Measurements from ENCODE around the gene TENT5C.

The TENT5C gene

DNA sequence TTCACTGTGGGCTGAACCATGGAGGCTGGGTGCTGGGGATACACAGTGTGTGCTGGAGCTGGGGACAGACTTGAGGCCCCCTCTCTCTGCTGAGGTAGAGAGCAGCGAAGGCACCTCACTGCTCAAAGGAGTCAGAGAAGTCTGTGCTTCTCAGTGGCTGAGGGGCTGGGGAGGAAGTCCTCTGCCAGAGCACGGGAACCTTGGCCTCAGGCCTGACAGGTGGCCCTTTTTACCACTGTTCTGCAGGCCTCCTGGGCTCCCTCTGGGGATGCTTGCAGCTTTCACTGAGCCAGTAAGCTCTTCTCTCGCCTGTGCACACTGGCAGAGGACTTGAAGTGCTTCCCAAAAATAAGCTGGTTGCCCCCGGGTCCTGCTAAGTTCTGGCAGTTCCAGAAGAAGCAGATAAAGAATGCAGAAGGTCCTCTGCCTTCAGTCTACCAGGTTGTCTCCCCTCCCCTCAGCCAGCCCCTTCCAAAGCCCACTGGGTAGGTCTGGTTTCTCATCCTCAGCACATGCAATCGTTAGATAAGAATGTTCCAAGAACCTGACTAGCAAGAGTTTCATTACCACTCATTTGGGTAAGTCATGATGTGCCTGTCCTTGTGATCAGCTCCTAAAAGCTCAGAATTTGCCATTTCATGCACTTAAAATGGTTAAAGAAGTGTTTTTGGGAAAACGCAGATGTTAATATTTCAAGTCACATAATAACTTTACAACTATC, 53.9 kb downstream of the TENT5C start:
- DNase-seq (ENCODE audit: low read depth) = no peak
- TF ChIP-seq, protein P1, sequence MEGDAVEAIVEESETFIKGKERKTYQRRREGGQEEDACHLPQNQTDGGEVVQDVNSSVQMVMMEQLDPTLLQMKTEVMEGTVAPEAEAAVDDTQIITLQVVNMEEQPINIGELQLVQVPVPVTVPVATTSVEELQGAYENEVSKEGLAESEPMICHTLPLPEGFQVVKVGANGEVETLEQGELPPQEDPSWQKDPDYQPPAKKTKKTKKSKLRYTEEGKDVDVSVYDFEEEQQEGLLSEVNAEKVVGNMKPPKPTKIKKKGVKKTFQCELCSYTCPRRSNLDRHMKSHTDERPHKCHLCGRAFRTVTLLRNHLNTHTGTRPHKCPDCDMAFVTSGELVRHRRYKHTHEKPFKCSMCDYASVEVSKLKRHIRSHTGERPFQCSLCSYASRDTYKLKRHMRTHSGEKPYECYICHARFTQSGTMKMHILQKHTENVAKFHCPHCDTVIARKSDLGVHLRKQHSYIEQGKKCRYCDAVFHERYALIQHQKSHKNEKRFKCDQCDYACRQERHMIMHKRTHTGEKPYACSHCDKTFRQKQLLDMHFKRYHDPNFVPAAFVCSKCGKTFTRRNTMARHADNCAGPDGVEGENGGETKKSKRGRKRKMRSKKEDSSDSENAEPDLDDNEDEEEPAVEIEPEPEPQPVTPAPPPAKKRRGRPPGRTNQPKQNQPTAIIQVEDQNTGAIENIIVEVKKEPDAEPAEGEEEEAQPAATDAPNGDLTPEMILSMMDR (conservative IDR thresholded peaks at IDR 0.05; ENCODE audit: low read depth, low read length) = no peak
- H3K4me3 ChIP-seq (ENCODE audit: low read length) = no peak overlapping the region

DNA sequence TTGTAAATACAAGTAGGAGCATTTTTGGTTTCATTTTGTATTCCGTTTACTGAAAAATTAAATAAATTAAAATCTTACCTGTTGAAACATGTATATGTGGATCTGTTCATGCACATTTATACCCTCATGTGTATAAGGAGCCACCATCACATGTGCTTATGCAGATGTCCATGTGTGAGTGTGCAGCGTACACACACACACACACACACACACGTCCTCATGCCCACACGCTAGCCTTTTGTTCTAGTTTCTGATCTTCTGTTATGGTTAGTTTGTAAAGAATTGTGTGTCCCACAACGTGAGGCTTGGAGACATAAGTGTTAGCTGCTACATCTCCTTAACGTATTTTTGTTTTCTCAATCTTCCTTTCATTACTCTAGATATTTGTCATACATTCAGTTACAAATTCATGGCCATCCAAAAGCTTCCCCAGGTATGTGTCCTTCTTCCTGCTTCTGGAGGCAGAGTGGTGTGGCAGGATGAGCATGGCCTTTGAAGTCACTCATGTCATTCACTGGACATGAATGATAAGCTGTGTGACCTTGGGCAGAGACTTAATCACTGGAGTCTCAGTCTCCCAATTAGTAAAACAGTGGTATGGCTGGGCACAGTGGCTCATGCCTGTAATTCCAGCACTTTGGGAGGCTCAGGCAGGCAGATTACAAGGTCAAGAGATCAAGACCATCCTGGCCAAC, 54.6 kb downstream of the TENT5C start:
- no peak overlapping the region for H3K4me3 ChIP-seq (ENCODE audit: low read length)
- TF ChIP-seq, protein P1 (conservative IDR thresholded peaks at IDR 0.05; ENCODE audit: low read depth, low read length) = no peak
- no peak for DNase-seq (ENCODE audit: low read depth)

DNA sequence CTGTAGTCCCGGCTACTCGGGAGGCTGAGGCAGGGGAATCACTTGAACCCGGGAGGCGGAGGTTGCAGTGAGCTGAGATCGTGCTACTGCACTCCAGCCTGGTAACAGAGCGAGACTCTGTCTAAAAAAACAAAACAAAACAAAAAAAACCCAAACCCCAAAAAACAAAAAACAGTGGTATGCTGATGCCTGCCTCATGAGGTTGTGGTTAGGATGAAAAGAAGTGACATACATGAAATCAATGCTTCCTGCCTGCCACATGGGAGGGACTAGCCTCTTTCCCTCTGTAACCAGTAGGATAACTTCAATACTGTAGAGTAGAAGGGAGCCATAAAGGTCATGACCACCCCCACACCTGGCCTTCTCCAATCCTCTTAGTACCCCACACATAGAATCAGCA, 55.2 kb downstream of the TENT5C start:
- DNase-seq (ENCODE audit: low read depth) = no peak
- TF ChIP-seq, protein P1 (conservative IDR thresholded peaks at IDR 0.05; ENCODE audit: low read depth, low read length) = no peak
- H3K4me3 ChIP-seq (ENCODE audit: low read length) = no peak overlapping the region

- no peak for DNase-seq (ENCODE audit: low read depth)
- no peak overlapping the region for H3K4me3 ChIP-seq (ENCODE audit: low read length)
- TF ChIP-seq, protein P1 (conservative IDR thresholded peaks at IDR 0.05; ENCODE audit: low read depth, low read length) = no peak
Measured at GRCh38 chr1:117662667-117663066, 56.8 kb downstream of the TENT5C start.

DNA sequence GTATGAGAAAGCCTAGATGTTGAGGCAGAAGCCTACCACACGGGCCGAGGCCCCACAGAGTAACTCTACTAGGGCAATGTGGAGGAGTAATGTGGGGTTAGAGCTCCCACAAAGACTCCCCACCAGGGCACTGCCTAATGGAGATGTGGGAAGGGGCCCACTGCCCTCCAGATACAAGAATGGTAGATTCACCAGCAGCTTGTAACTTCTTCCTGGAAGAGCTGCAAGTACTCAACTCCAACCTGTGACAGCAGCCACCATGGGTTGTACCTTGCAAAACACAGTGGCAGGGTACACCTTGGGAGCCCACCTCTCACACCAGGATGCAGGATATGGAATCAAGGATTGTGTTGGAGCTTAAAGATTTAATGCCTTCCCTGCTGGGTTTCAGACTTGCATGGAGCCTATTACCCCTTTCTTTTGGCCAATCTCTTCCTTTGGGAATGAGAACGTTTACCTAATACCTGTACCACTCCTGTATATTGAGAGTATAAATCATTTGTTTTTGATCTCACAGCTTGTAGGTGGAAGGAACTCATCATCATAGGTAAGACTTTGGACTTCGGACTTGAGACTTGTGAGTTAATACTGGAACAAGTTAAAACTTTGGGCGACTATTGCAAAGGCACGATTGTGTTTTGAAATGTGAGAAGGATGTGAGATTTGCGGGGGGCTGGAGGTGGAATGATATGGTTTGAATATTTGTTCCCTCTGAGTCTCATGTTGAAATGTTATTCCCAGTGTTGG, 57.5 kb downstream of the TENT5C start:
- DNase-seq (ENCODE audit: low read depth) = no peak
- H3K4me3 ChIP-seq (ENCODE audit: low read length) = no peak overlapping the region
- TF ChIP-seq, protein P1 (conservative IDR thresholded peaks at IDR 0.05; ENCODE audit: low read depth, low read length) = no peak

- TF ChIP-seq, protein P1 (conservative IDR thresholded peaks at IDR 0.05; ENCODE audit: low read depth, low read length) = no peak
- H3K4me3 ChIP-seq (ENCODE audit: low read length) = no peak overlapping the region
- DNase-seq (ENCODE audit: low read depth) = no peak
Measured at GRCh38 chr1:117664314-117664713, 58.5 kb downstream of the TENT5C start.

All from retinal pigment epithelial cell (primary cell).